NCI-H748 (cell line): ENCODE data around the gene ACO1.

Source experiments
- DNase-seq: peaks from one replicate; lab custom pipeline; 2025; ENCODE audit not compliant: unreplicated experiment; lab: John Stamatoyannopoulos, UW

Gene ACO1

GRCh38 chr9:32414856-32415255 lies 30.4 kb downstream of the ACO1 start:
- no peak for DNase-seq

GRCh38 chr9:32419921-32420320 lies 35.5 kb downstream of the ACO1 start:
- no peak for DNase-seq

GRCh38 chr9:32422237-32422806 lies 37.9 kb downstream of the ACO1 start:
- DNase-seq: no peak

DNA sequence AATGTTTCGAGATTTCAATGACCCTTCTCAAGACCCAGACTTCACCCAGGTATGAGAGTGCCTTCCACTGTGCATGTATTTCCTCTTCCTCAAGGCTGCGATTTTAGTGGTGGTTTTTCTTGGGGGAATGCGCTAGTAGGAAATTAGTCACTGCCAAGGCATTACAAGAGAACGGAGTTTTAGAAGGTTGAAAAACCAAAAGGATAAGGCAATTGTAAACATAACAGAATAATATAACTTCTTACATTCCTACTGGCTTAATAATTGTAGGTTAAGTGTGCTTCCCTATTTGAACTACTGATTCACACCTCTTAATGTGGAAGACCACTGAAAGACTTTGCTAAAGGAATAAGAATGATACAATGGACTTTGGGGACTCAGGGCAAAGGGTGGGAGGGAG lies 38.9 kb downstream of the ACO1 start:
- no peak for DNase-seq

- no peak for DNase-seq
These were observed 40.2 kb downstream of the ACO1 start for GRCh38 chr9:32424616-32425015.

DNA sequence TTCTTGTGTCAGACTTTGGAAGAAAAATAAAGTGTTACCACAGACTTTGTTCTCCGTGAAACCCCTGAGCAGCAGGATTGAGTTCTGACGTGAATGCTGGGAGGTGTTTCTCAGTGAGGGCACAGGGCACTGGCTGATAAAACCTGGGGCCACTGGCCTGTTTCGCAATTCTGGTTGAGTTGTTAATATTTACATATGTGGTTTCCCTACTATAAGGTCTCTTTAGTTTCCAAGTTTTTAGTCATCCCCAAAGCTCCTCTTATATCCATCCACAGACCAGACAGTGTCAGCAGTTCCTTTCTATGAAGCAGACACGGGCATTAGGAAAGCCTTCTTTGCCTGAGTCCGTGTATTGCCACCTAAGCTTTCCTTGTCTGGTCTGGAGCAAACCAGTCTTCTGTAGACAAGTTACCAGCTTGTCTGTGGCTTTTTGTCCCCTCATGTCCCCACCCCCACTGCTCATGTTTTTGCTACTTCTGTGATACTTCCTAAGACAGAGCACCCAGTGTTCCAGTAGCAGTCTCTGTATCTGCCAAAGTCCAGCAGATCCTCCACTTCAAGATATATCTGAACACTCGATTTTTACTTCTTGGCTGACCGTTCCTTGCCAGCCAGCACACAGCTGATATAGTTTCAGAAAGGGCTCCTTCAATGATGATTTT lies 42.0 kb downstream of the ACO1 start:
- no peak for DNase-seq

GRCh38 chr9:32427111-32427873 lies 42.8 kb downstream of the ACO1 start:
- DNase-seq: no peak

DNA sequence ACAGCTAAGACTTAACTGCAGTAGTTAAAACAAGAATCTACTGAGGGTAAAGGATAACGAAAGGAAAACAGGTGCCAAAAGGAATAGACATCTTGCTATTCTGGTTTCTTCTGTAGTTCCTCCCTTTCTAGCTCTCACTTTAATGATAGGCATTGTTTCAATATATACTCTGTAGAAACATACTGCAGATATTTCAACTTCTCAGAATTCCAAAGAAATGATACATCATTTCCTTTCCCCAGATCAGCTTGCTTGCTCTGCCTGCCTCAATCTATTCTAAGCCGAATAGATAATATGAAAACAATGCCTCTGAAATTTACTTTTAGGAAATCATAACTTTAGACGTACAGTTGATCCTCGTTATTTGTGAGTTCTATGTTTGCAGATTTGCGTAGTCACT lies 46.3 kb downstream of the ACO1 start:
- no peak for DNase-seq

GRCh38 chr9:32431196-32431595 lies 46.8 kb downstream of the ACO1 start:
- DNase-seq: no peak

- DNase-seq: peak; percentile 24
These were observed 47.6 kb downstream of the ACO1 start for GRCh38 chr9:32431940-32432555.

DNA sequence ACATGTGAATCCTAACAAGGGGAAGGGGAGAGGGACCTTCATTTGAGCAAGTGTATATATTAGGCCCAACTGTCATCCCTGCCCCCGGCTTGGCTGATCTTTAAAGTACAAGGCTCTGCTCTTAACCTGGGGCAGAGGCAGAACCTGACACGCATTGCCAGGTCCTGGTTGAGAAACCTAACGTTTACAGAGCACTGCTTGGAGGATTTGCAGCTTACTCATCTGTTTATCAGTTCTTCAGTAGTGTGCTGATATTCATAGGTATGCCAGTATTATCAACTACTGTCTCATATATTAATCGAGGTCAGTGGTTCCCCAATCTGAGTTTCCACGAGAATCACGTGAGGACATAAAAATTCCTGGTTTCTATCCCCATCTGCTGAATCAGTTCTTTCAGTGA lies 50.4 kb downstream of the ACO1 start:
- DNase-seq: no peak

GRCh38 chr9:32441678-32442077 lies 57.2 kb downstream of the ACO1 start:
- DNase-seq: no peak

GRCh38 chr9:32442433-32442832 lies 58.0 kb downstream of the ACO1 start:
- no peak for DNase-seq

- no peak for DNase-seq
These were observed 65.5 kb downstream of the ACO1 start for GRCh38 chr9:32449969-32450368.

DNA sequence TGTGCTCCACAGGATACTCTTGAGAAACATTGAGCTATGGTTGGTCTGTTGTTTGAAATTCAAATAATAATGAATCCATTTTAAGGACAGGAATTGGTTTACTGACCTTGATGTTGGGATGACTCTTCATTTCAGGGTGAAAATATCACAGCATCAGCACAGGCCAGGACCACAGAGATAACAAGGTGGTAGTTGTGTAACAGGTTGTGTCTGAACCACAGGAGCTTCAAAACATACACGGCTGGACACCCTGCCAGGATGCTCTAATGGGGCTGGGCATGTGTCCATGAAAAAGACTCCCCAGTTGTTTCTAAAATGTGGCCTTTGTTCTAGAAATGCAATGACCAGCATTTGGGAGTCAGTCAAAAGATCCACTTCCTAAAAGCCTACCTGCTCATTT lies 69.8 kb downstream of the ACO1 start:
- DNase-seq: no peak

- no peak for DNase-seq
These were observed 71.3 kb downstream of the ACO1 start for GRCh38 chr9:32455738-32456137.

DNA sequence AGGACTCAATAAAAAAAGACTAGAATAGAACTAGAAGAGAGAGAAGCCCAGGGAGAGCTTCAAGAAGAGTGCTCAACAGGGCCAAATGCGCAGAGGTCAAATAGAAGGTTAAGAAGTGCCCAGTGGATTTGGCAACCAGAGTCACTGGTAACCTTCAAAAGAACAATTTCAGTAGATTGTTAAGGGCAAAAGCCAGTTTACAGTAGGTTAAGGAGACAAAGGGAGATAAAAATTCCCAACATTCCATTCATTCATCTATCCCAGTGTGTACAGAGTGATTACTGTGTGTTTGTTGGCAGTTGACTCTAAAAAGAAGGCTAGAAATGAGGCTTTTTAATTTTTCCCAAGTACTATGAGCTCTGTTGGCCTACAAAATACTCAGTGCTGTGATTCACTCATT lies 72.1 kb downstream of the ACO1 start:
- DNase-seq: no peak

DNA sequence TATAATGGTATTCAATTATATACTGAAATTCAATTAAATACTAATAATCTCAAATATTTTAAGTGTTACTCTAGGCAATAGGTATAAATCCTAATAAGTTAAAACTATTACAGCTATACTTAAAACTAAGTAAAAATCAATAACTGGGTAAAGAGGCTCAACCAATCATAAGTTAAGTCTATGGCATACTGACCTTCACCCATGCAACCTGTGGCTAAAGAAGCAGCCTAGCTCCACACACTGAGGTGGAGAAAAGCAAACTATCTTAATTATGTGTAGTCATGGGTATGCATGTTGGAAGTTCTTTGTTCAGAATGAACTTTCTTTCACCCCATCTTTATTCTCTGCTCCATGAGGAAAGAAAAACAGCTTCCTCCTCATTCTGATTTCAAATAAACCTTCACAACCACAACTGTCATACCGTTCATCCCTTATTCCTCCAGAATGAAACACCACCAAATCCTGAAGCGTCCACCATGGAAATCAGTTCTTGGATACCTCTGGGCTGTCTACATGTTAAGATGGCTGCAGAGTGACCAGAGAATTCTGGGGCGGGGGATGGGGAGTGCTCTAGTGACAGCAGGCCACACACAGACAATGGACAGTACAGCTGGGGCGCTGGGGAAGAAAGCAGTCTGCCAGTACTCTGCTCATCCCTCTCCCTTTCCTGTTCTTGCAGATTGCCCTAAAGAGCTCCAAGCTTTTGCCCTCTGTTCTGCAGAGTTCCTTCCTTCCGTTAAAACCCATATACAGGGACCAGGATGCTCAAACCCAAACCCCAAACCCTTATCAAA lies 79.3 kb downstream of the ACO1 start:
- DNase-seq: no peak

GRCh38 chr9:32468740-32469139 lies 84.3 kb downstream of the ACO1 start:
- no peak for DNase-seq

GRCh38 chr9:32472344-32472743 lies 87.9 kb downstream of the ACO1 start:
- DNase-seq: no peak

DNA sequence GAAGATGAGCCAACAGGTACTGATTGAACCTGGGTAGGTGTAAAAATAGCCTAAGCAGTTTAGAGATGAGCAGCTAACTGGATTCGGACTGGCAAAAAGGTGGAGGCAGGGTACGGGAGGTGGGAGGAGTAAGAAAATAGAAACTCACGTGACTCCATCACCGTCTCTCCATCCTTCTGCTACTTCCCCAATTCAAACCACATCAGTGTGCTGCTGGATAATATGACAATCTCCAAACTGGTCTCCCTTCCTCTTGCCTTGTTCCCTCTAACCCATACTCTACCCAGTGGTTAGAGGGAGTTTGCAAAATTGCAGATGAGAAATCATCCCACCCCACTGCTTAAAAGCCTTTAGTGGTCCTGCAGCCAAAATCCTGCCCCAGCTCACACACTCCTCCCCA lies 98.9 kb downstream of the ACO1 start:
- DNase-seq: no peak
